PC-3 (cell line): ENCODE results near the gene DLGAP4. TPM values are rescaled to one million over a fixed set of nuclear protein-coding genes. Genes with fewer than 3 reads are reported as not detected.

ENCODE experiments used
- ATAC-seq: fragments of 200-7000 bp; cut with Tn5 transposase; 2 replicates; pipeline ENCODE4 v1.9.1; 2020; ENCODE audit warnings: mild to moderate bottlenecking, moderate library complexity
- BruUV-seq: library from RNA; stranded (reverse); fragments of 400-500 nt; replicated peaks from 2 replicates; lab custom pipeline; 2021; lab: Mats Ljungman, UMichigan
- CTCF ChIA-PET: fragments of 300-600 bp; sonication (Branson Sonifier 250); formaldehyde crosslinking; loops from one replicate; lab custom pipeline; 2022; ENCODE audit warnings: antibody characterized with exemption; lab: Charles Lee
- POLR2A ChIA-PET: fragments of 300-600 bp; sonication (Branson Sonifier 250); formaldehyde crosslinking; loops from one replicate; lab custom pipeline; 2022; ENCODE audit warnings: antibody characterized with exemption; ENCODE audit not compliant: unreplicated experiment; lab: Charles Lee
- DNase-seq: peaks from one replicate; pipeline ENCODE4 v3.0.0-alpha.2; 2015
- H2AFZ ChIP-seq: fragments of 300-600 bp; sonication (generic); 2 replicates; pipeline ENCODE4 v1.6.0; 2016; ENCODE audit warnings: antibody characterized with exemption, low read length
- H3F3A ChIP-seq: fragments of 300-600 bp; sonication (generic); one replicate; pipeline ENCODE4 v1.6.0; 2017; ENCODE audit warnings: antibody characterized with exemption, low read length, control low read depth, mild to moderate bottlenecking; ENCODE audit not compliant: unreplicated experiment
- H3K27ac ChIP-seq: fragments of 300-600 bp; sonication (generic); 2 replicates; pipeline ENCODE4 v1.5.1; 2016; ENCODE audit warnings: mild to moderate bottlenecking, low read length
- H3K27me3 ChIP-seq: fragments of 300-600 bp; sonication (generic); 2 replicates; pipeline ENCODE4 v1.6.1; 2016; ENCODE audit warnings: low read length, mixed read lengths
- H3K36me3 ChIP-seq: fragments of 300-600 bp; sonication (generic); 2 replicates; pipeline ENCODE4 v1.6.1; 2016; ENCODE audit warnings: low read depth, mixed run types, low read length, mixed read lengths
- H3K4me1 ChIP-seq: fragments of 300-600 bp; sonication (generic); 2 replicates; pipeline ENCODE4 v1.5.1; 2016; ENCODE audit warnings: low read length; ENCODE audit not compliant: insufficient read depth
- H3K4me2 ChIP-seq: fragments of 300-600 bp; sonication (generic); 2 replicates; pipeline ENCODE4 v1.6.0; 2016; ENCODE audit warnings: low read length
- H3K4me3 ChIP-seq: fragments of 300-600 bp; sonication (generic); 2 replicates; pipeline ENCODE4 v1.5.1; 2016; ENCODE audit warnings: mild to moderate bottlenecking, low read length, mixed read lengths
- H3K79me2 ChIP-seq: fragments of 300-600 bp; sonication (generic); 2 replicates; pipeline ENCODE4 v1.6.1; 2017; ENCODE audit warnings: low read length, mixed read lengths
- H3K9ac ChIP-seq: fragments of 300-600 bp; sonication (generic); 2 replicates; pipeline ENCODE4 v1.6.0; 2016; ENCODE audit warnings: mild to moderate bottlenecking, low read length
- H3K9me2 ChIP-seq: fragments of 300-600 bp; sonication (generic); replicated peaks from 2 replicates; pipeline ENCODE4 v1.6.1; 2016; ENCODE audit warnings: mixed run types, low read length, mixed read lengths
- H3K9me3 ChIP-seq: fragments of 300-600 bp; sonication (generic); 2 replicates; pipeline ENCODE4 v1.6.1; 2016; ENCODE audit warnings: low read length, mixed read lengths
- H4K20me1 ChIP-seq: fragments of 300-600 bp; sonication (generic); 2 replicates; pipeline ENCODE4 v1.6.1; 2016; ENCODE audit warnings: low read length, mixed read lengths
- EZH2 ChIP-seq: fragments of 300-600 bp; sonication (generic); IDR thresholded peaks from one replicate; pipeline ENCODE4 v1.6.1; 2017; ENCODE audit warnings: antibody characterized with exemption, mild to moderate bottlenecking, low read length; ENCODE audit not compliant: unreplicated experiment
- EZH2phosphoT487 ChIP-seq: fragments of 300-600 bp; sonication (generic); IDR thresholded peaks from 2 replicates; pipeline ENCODE4 v1.6.1; 2018; ENCODE audit warnings: mild to moderate bottlenecking, antibody characterized with exemption, low read length, borderline replicate concordance
- intact Hi-C: fragments of 100-400 bp; cut with micrococcal nuclease; formaldehyde crosslinking; loops from 2 replicates; pipeline ENCODE4 v1.9.0; 2023
- total RNA-seq: library from RNA; depleted of rRNA; stranded (reverse); fragments of >200 nt; gene quantifications from 2 replicates; pipeline ENCODE4 v1.2.3, GENCODE V29; 2014
- TF ChIP-seq, protein P1 (sequence below): fragments of 300-600 bp; sonication (generic); conservative IDR thresholded peaks from 2 replicates; pipeline ENCODE4 v1.5.1; 2017; ENCODE audit warnings: antibody characterized with exemption, low read depth, mild to moderate bottlenecking, low read length

Gene DLGAP4
- total RNA-seq, 1 experiment from 2014 or later: 21.0 TPM

DNA sequence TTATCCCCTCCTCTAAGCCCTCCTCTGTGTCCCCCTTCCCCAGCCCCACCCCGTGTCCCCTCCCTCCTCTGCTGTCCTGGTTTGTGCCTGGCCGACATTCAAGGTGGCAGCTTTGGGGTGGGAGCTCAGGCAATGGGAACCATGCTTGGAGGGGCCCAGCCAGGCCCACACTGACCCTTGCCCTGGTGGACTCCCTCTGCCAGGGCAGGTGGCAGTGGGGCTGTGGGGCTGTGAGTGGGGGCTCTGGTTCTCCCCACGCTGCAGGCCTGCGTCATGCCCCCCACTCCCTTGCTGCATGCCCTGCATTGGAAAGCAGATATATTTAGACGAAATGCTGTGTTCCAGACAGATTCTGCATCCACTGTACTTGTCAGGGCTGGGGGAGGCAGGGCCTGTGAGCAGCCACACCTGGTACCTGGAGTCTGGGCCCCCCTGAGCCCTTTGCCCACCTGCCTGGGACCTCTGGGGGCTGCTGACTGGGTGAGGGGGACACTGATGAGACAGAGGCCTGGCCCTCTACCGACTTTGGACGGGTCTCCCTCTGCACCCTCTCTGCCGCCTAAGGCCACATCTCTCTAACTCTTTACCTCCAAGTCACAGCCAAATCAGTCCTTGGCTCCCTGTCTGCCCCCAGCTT, 14.2 kb downstream of the DLGAP4 start:
- Histone ChIP-seq H3K27me3 (peaks cover 7% of the 10 kb centered on the region), H3F3A (no peaks in the 10 kb centered on the region), H3K4me3 (no peak overlapping the region), H3K36me3 (no peaks in the 10 kb centered on the region), H3K9me3 (no peaks in the 10 kb centered on the region), H3K79me2 (no peaks in the 10 kb centered on the region), H3K27ac (no peak overlapping the region), H4K20me1 (no peaks in the 10 kb centered on the region), H3K4me2 (no peak overlapping the region), H3K9me2 (no peaks in the 10 kb centered on the region), H3K4me1 (no peaks in the 10 kb centered on the region), H3K9ac (no peak overlapping the region), H2AFZ (no peak overlapping the region)
- ATAC-seq (no peak), DNase-seq (no peak)
- intact Hi-C loops: no loop called here
- ChIA-PET CTCF (no interaction called here), POLR2A (no interaction called here)
- BruUV-seq: no TSS peak
- TF ChIP-seq, protein P1, sequence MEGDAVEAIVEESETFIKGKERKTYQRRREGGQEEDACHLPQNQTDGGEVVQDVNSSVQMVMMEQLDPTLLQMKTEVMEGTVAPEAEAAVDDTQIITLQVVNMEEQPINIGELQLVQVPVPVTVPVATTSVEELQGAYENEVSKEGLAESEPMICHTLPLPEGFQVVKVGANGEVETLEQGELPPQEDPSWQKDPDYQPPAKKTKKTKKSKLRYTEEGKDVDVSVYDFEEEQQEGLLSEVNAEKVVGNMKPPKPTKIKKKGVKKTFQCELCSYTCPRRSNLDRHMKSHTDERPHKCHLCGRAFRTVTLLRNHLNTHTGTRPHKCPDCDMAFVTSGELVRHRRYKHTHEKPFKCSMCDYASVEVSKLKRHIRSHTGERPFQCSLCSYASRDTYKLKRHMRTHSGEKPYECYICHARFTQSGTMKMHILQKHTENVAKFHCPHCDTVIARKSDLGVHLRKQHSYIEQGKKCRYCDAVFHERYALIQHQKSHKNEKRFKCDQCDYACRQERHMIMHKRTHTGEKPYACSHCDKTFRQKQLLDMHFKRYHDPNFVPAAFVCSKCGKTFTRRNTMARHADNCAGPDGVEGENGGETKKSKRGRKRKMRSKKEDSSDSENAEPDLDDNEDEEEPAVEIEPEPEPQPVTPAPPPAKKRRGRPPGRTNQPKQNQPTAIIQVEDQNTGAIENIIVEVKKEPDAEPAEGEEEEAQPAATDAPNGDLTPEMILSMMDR: no peak
- TF ChIP-seq EZH2 (no peak), EZH2phosphoT487 (no peak)

DNA sequence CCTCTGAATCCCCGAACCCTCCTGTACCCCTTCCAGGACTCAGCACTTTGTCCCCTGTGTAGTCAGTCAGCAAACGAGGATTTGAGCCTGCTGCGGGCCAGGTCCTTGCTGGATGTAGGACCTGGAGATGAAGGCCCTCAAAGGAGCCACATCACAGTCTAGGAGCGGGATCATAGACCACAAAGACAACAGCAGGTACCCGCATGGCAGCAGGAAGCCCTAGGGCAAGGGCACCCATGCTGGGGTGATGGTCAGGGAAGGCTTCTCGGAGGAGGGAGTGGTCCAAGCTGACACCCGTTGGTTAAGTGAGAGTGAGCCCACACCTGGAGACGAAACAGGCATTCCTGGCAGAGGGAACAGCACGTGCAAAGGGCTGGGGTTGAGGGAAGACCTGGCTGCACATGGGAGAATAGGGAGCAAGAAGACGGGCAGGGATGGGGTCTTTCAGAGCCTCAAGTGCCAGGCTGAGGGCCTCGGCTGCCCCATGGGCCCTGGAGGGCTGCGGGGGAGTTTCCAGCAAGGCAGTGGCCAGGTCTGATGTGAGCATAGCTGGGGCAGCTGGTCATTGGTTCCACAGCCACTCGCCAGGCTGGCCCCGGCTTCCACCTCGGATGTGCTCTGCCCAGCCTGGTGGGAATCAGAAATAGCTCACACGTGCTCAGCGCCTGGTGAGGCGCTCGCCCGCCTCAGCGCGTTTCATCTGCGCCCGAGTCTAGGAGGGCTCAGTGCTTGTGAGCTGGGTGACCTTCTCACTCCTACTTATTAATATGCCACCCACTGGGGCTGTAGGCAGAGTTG, 15.0 kb downstream of the DLGAP4 start:
- no peak for TF ChIP-seq EZH2
- TF ChIP-seq, protein P1: no peak
- TF ChIP-seq EZH2phosphoT487: no peak
- ChIA-PET POLR2A (no interaction called here), CTCF (no interaction called here)
- H3K27ac ChIP-seq: no peak overlapping the region
- ATAC-seq (no peak), DNase-seq (no peak)
- intact Hi-C loops: no loop called here
- H3K9ac ChIP-seq: no peak overlapping the region
- H3K4me3 ChIP-seq: no peak overlapping the region
- H3K36me3 ChIP-seq: no peaks in the 10 kb centered on the region
- BruUV-seq: no TSS peak
- no peaks in the 10 kb centered on the region for H3K79me2 ChIP-seq
- no peak overlapping the region for H2AFZ ChIP-seq
- H3K9me3 ChIP-seq: no peaks in the 10 kb centered on the region
- no peaks in the 10 kb centered on the region for H3K4me1 ChIP-seq
- no peak overlapping the region for H3K4me2 ChIP-seq
- no peaks in the 10 kb centered on the region for H3F3A ChIP-seq
- H3K27me3 ChIP-seq: peaks cover 7% of the 10 kb centered on the region
- H4K20me1 ChIP-seq: no peaks in the 10 kb centered on the region
- H3K9me2 ChIP-seq: no peaks in the 10 kb centered on the region

DNA sequence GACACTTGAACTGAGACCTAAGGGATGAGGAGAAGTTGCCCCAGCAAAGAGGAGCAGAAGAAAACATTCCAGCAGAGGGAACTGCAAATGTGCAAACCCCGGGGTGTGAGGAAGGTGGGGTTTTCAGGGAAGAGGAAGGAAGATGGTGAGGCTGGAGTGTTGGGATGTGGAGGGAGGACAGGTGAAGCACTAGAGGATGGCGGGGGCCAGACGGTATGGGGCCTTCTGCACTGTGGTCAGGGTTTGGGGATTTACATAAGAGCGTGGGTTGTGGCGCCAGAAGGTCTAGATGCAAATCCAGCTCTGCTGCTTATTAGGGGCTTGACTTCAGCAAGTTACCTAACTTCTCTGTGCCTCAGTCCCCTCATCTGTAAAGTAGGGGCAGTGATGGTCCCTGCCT, 16.0 kb downstream of the DLGAP4 start:
- ATAC-seq (no peak), DNase-seq (no peak)
- ChIA-PET POLR2A (no interaction called here), CTCF (no interaction called here)
- no TSS peak for BruUV-seq
- no peaks in the 10 kb centered on the region for H3K79me2 ChIP-seq
- H2AFZ ChIP-seq: no peak overlapping the region
- H3K4me2 ChIP-seq: no peak overlapping the region
- peaks cover 7% of the 10 kb centered on the region for H3K27me3 ChIP-seq
- H4K20me1 ChIP-seq: no peaks in the 10 kb centered on the region
- no peak overlapping the region for H3K27ac ChIP-seq
- H3K9me3 ChIP-seq: no peaks in the 10 kb centered on the region
- H3K9me2 ChIP-seq: no peaks in the 10 kb centered on the region
- H3K9ac ChIP-seq: no peak overlapping the region
- no peak for TF ChIP-seq EZH2phosphoT487
- TF ChIP-seq, protein P1: no peak
- no peak for TF ChIP-seq EZH2
- H3K4me1 ChIP-seq: no peaks in the 10 kb centered on the region
- H3F3A ChIP-seq: no peaks in the 10 kb centered on the region
- no peaks in the 10 kb centered on the region for H3K36me3 ChIP-seq
- no peak overlapping the region for H3K4me3 ChIP-seq
- intact Hi-C loops: no loop called here
